WTC11 (cell line): Measurements from ENCODE around the gene SEC16B. TPM values are rescaled to one million over a fixed set of nuclear protein-coding genes. Genes with fewer than 3 reads are reported as not detected.

Source experiments
- ATAC-seq: fragments of 200-7000 bp; cut with Tn5 transposase; 2 replicates; pipeline ENCODE4 v1.10.0; 2021; ENCODE audit warnings: mild to moderate bottlenecking, moderate library complexity
- CTCF ChIA-PET: fragments of 300-600 bp; sonication (Branson Sonifier 250); formaldehyde crosslinking; loops from one replicate; lab custom pipeline; 2021; ENCODE audit warnings: antibody characterized with exemption; lab: Charles Lee
- POLR2A ChIA-PET: fragments of 350-600 bp; sonication (Branson Sonifier 250); formaldehyde crosslinking; loops from one replicate; lab custom pipeline; 2021; ENCODE audit warnings: antibody characterized with exemption; lab: Charles Lee
- DNase-seq: peaks from one replicate; pipeline ENCODE4 v3.0.0; 2021; ENCODE audit warnings: low spot score
- H3K27ac Mint-ChIP-seq: 2 replicates; pipeline ENCODE4 v1.8.0; 2021; ENCODE audit warnings: mixed read lengths
- H3K27me3 Mint-ChIP-seq: 2 replicates; pipeline ENCODE4 v1.8.0; 2021; ENCODE audit warnings: low read depth, mild to moderate bottlenecking, moderate library complexity, mixed read lengths
- H3K36me3 Mint-ChIP-seq: 2 replicates; pipeline ENCODE4 v1.8.0; 2021; ENCODE audit warnings: mixed read lengths
- H3K4me1 Mint-ChIP-seq: 2 replicates; pipeline ENCODE4 v1.8.0; 2022; ENCODE audit warnings: mixed read lengths
- H3K4me3 Mint-ChIP-seq: 2 replicates; pipeline ENCODE4 v1.8.0; 2021; ENCODE audit warnings: mild to moderate bottlenecking, moderate library complexity, mixed read lengths
- H3K9me3 Mint-ChIP-seq: 2 replicates; pipeline ENCODE4 v1.8.0; 2021; ENCODE audit warnings: mixed read lengths
- ATF1 ChIP-seq: sonication (generic); formaldehyde crosslinking; IDR thresholded peaks from 2 replicates; pipeline ENCODE4 v1.8.1; 2023; ENCODE audit warnings: mild to moderate bottlenecking, moderate library complexity, missing genetic modification reagents
- ELF4 ChIP-seq: sonication (generic); formaldehyde crosslinking; IDR thresholded peaks from 2 replicates; pipeline ENCODE4 v1.8.1; 2022; ENCODE audit warnings: low read depth, mild to moderate bottlenecking, moderate library complexity, missing genetic modification reagents
- ESRRA ChIP-seq: sonication (generic); formaldehyde crosslinking; IDR thresholded peaks from 2 replicates; pipeline ENCODE4 v1.8.1; 2022; ENCODE audit warnings: mild to moderate bottlenecking, missing genetic modification reagents, borderline replicate concordance
- ETV6 ChIP-seq: sonication (generic); formaldehyde crosslinking; IDR thresholded peaks from 2 replicates; pipeline ENCODE4 v1.8.1; 2022; ENCODE audit warnings: mild to moderate bottlenecking, missing genetic modification reagents
- FOXP1 ChIP-seq: sonication (generic); formaldehyde crosslinking; IDR thresholded peaks from 2 replicates; pipeline ENCODE4 v1.8.0; 2022; ENCODE audit warnings: missing genetic modification reagents, mild to moderate bottlenecking, moderate library complexity, borderline replicate concordance
- NFYB ChIP-seq: sonication (generic); formaldehyde crosslinking; conservative IDR thresholded peaks from 2 replicates; pipeline ENCODE4 v1.8.0; 2022; ENCODE audit warnings: low read depth, missing genetic modification reagents
- PRDM15 ChIP-seq: sonication (generic); formaldehyde crosslinking; IDR thresholded peaks from 2 replicates; pipeline ENCODE4 v1.8.0; 2022; ENCODE audit warnings: missing genetic modification reagents
- SOX15 ChIP-seq: fragments of 250-450 bp; sonication (Bioruptor Pico); IDR thresholded peaks from 2 replicates; pipeline ENCODE4 v1.9.0; 2021; ENCODE audit warnings: mild to moderate bottlenecking
- TP53 ChIP-seq: sonication (generic); formaldehyde crosslinking; IDR thresholded peaks from 2 replicates; pipeline ENCODE4 v1.8.1; 2023; ENCODE audit warnings: mild to moderate bottlenecking, missing genetic modification reagents
- ZBTB21 ChIP-seq: sonication (generic); formaldehyde crosslinking; IDR thresholded peaks from 2 replicates; pipeline ENCODE4 v1.8.1; 2023; ENCODE audit warnings: mild to moderate bottlenecking, missing genetic modification reagents, borderline replicate concordance
- ZNF232 ChIP-seq: sonication (generic); formaldehyde crosslinking; IDR thresholded peaks from 2 replicates; pipeline ENCODE4 v1.8.0; 2022; ENCODE audit warnings: mild to moderate bottlenecking, missing genetic modification reagents
- ZNF396 ChIP-seq: fragments of 250-450 bp; sonication (Bioruptor Pico); IDR thresholded peaks from 2 replicates; pipeline ENCODE4 v1.8.0; 2021; ENCODE audit warnings: mild to moderate bottlenecking, moderate library complexity, borderline replicate concordance
- ZNF416 ChIP-seq: fragments of 250-450 bp; sonication (Bioruptor Pico); IDR thresholded peaks from 2 replicates; pipeline ENCODE4 v1.9.0; 2021; ENCODE audit warnings: mild to moderate bottlenecking, inconsistent platforms
- ZNF423 ChIP-seq: fragments of 250-450 bp; sonication (Bioruptor Pico); IDR thresholded peaks from 2 replicates; pipeline ENCODE4 v2.1.2; 2022; ENCODE audit warnings: mild to moderate bottlenecking, moderate library complexity
- ZNF512 ChIP-seq: sonication (generic); formaldehyde crosslinking; IDR thresholded peaks from 2 replicates; pipeline ENCODE4 v1.8.1; 2022; ENCODE audit warnings: missing genetic modification reagents, borderline replicate concordance
- ZSCAN18 ChIP-seq: fragments of 250-450 bp; sonication (Bioruptor Pico); IDR thresholded peaks from 2 replicates; pipeline ENCODE4 v2.1.2; 2022; ENCODE audit warnings: mild to moderate bottlenecking, moderate library complexity
- total RNA-seq: library from RNA; stranded (reverse); gene quantifications from 3 replicates; pipeline ENCODE4 v1.2.3, GENCODE V29; 2021
- TF ChIP-seq, protein P1 (sequence below): sonication (generic); formaldehyde crosslinking; IDR thresholded peaks from 2 replicates; pipeline ENCODE4 v1.8.1; 2022; ENCODE audit warnings: low read depth, missing genetic modification reagents, borderline replicate concordance
- TF ChIP-seq, protein P2 (sequence below): fragments of 250-450 bp; sonication (Bioruptor Pico); IDR thresholded peaks from 2 replicates; pipeline ENCODE4 v1.9.0; 2021; ENCODE audit warnings: mild to moderate bottlenecking
- TF ChIP-seq, protein P3 (sequence below): sonication (generic); formaldehyde crosslinking; IDR thresholded peaks from 2 replicates; pipeline ENCODE4 v1.8.0; 2022; ENCODE audit warnings: mild to moderate bottlenecking, missing genetic modification reagents
- TF ChIP-seq, protein P4 (sequence below): fragments of 250-450 bp; sonication (Bioruptor Pico); conservative IDR thresholded peaks from 2 replicates; pipeline ENCODE4 v1.9.0; 2021; ENCODE audit warnings: mild to moderate bottlenecking
- TF ChIP-seq, protein P5 (sequence below): sonication (generic); formaldehyde crosslinking; IDR thresholded peaks from 2 replicates; pipeline ENCODE4 v1.8.0; 2022; ENCODE audit warnings: mild to moderate bottlenecking, missing genetic modification reagents

Gene SEC16B
- total RNA-seq, 1 experiment from 2014 or later: 0.90 TPM

DNA sequence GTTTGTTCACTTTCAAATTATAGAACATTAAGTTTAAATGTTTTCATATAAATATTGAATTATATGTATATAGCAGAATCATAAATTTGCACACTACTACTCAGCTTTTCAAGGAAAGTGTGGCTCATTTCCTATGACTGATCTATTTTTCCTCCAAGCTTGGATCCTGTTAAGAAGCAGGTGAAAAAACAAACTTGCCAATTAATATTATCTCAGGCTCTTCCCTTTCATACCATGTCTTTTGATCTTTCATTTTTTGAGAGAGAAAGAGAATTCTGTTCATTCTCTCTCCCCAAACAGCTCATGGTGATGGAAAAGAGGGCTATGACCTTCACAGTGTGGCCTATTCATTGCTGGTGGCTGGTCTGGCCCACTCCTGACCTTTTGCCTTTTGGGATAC, 43.7 kb downstream of the SEC16B start (continued):
- TF ChIP-seq, protein P1, sequence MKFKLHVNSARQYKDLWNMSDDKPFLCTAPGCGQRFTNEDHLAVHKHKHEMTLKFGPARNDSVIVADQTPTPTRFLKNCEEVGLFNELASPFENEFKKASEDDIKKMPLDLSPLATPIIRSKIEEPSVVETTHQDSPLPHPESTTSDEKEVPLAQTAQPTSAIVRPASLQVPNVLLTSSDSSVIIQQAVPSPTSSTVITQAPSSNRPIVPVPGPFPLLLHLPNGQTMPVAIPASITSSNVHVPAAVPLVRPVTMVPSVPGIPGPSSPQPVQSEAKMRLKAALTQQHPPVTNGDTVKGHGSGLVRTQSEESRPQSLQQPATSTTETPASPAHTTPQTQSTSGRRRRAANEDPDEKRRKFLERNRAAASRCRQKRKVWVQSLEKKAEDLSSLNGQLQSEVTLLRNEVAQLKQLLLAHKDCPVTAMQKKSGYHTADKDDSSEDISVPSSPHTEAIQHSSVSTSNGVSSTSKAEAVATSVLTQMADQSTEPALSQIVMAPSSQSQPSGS (CRISPR knock-in tag): no peak
- TF ChIP-seq ZNF232 (CRISPR knock-in tag) (no peak), FOXP1 (no peak), ATF1 (CRISPR knock-in tag) (no peak), NFYB (CRISPR knock-in tag) (no peak), ESRRA (CRISPR knock-in tag) (no peak), SOX15 (no peak), ETV6 (no peak), ZNF396 (CRISPR knock-in tag) (no peak), ZNF416 (CRISPR knock-in tag) (no peak), TP53 (CRISPR knock-in tag) (no peak), ELF4 (no peak), ZSCAN18 (CRISPR knock-in tag) (no peak)
- TF ChIP-seq, protein P2, sequence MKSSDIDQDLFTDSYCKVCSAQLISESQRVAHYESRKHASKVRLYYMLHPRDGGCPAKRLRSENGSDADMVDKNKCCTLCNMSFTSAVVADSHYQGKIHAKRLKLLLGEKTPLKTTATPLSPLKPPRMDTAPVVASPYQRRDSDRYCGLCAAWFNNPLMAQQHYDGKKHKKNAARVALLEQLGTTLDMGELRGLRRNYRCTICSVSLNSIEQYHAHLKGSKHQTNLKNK: no peak
- TF ChIP-seq, protein P3, sequence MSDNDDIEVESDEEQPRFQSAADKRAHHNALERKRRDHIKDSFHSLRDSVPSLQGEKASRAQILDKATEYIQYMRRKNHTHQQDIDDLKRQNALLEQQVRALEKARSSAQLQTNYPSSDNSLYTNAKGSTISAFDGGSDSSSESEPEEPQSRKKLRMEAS (CRISPR knock-in tag): no peak

DNA sequence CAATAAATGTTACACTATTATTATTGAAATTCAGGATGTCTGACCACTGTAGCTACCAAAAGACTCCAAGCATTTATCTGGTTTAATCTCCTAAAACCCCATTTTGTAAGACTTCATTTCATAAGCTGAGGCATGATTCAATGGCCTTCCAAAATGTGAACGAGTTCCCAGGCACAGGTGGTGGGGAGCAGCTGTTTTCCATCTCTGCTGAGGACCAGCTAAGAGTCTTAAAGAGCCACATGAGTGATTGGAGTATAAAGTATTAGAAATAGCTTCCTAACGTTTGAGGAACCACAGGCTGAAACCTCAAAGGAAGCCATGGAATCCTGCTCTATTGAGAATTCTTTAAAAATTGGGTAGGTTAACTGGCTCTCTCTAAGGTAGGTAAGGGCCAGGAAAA, 44.9 kb downstream of the SEC16B start:
- Mint-ChIP-seq H3K27me3 (no peaks in the 10 kb centered on the region), H3K4me1 (peaks cover 26% of the 10 kb centered on the region), H3K9me3 (no peaks in the 10 kb centered on the region), H3K4me3 (no peak overlapping the region), H3K27ac (no peak overlapping the region), H3K36me3 (no peaks in the 10 kb centered on the region)
- ATAC-seq: no peak
- TF ChIP-seq, protein P4, sequence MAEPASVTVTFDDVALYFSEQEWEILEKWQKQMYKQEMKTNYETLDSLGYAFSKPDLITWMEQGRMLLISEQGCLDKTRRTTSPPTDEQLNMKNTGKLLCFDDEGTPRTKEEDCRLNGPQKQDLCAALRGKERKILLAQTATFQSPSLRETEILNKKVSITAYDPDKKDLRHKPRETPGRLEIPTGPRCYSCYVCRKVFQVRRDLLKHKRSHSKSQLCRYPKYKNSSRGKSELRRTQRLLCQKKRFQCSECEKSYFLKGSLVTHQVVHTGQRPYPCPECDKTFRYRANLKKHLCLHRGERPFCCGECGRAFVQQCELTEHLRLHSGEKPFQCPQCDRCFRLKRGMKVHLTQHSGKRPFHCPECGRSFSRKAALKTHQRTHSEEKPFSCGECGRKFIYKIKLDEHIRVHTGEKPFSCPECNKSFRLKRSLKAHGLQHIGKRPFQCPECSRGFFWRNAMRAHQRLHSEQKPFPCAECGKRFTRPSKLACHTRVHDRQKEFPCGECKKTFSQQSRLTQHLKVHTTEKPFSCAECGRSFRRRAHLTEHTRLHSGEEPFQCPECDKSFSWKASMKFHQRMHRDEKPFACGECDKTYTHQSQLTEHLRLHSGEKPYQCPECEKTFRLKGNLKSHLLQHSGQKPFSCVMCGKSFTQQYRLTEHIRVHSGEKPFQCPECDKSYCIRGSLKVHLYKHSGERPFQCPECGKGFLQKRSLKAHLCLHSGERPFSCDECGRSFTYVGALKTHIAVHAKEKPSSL (CRISPR knock-in tag): no peak
- TF ChIP-seq, protein P5, sequence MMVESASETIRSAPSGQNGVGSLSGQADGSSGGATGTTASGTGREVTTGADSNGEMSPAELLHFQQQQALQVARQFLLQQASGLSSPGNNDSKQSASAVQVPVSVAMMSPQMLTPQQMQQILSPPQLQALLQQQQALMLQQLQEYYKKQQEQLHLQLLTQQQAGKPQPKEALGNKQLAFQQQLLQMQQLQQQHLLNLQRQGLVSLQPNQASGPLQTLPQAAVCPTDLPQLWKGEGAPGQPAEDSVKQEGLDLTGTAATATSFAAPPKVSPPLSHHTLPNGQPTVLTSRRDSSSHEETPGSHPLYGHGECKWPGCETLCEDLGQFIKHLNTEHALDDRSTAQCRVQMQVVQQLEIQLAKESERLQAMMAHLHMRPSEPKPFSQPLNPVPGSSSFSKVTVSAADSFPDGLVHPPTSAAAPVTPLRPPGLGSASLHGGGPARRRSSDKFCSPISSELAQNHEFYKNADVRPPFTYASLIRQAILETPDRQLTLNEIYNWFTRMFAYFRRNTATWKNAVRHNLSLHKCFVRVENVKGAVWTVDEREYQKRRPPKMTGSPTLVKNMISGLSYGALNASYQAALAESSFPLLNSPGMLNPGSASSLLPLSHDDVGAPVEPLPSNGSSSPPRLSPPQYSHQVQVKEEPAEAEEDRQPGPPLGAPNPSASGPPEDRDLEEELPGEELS (CRISPR knock-in tag): no peak
- TF ChIP-seq ZNF423 (CRISPR knock-in tag) (no peak), ZNF232 (CRISPR knock-in tag) (no peak)
- ChIA-PET CTCF (interaction anchor here (1.1 to 1.4 kb wide), 2 partner anchors 11 to 356 kb away, joined by 3 to 4 read pairs; no protein-coding TSS in a partner anchor), POLR2A (no interaction called here)
- no peak for DNase-seq

DNA sequence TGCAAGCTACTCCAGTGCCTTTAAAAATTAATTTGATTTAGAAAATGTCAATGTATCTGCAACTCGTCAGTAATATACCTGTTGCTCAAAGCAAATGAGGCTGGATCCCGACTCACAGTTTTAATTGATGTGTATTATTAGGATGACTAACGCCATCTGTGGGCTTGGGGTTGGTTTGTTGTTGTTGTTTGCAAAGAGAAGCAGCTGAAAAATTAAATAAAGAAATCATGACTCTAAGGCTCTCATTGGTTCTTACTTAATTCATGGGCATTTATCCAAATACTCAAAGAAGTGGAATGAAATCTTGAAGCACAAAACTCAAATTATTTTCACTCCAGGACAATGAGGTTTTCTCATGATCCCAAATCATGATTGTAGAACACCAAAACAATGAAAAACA, 46.4 kb downstream of the SEC16B start:
- Mint-ChIP-seq H3K4me3 (no peak overlapping the region), H3K27me3 (no peaks in the 10 kb centered on the region), H3K9me3 (no peaks in the 10 kb centered on the region), H3K4me1 (peaks cover 18% of the 10 kb centered on the region), H3K27ac (no peak overlapping the region), H3K36me3 (no peaks in the 10 kb centered on the region)
- ChIA-PET POLR2A (no interaction called here), CTCF (no interaction called here)
- DNase-seq: no peak
- ATAC-seq: no peak
- TF ChIP-seq ZNF512 (CRISPR knock-in tag) (no peak), PRDM15 (CRISPR knock-in tag) (no peak), ZBTB21 (CRISPR knock-in tag) (no peak)
